ENCODE results near the gene ASPRV1. TPM values are rescaled to one million over a fixed set of nuclear protein-coding genes. Genes with fewer than 3 reads are reported as not detected.
"Not testable (repeated sequence)": the region's sequence is repeated elsewhere in the genome, so short reads cannot be mapped to it uniquely, and the experiment has no call there.

The ASPRV1 gene
- 0.95 and 2.4 TPM in 2 replicates for total RNA-seq (2014; rRNA removed; shearing (Covaris generic); ENCODE audit: low replicate concordance)

- no peak within 1 kb of the TSS for H3K4me3 ChIP-seq
- no peak for DNase-seq
- H3K9me3 ChIP-seq = no peaks in the 10 kb centered on the region
- no peaks in the 10 kb centered on the region for H3K36me3 ChIP-seq
- no peaks in the 10 kb centered on the region for H3K27me3 ChIP-seq
These were observed at the start of gene ASPRV1 for GRCh38 chr2:69961496-69961895. Gene ASPRV1, minus strand, starts transcription at chr2:69961631. Its CDS starts 195 bp downstream, at chr2:69961436.

DNA sequence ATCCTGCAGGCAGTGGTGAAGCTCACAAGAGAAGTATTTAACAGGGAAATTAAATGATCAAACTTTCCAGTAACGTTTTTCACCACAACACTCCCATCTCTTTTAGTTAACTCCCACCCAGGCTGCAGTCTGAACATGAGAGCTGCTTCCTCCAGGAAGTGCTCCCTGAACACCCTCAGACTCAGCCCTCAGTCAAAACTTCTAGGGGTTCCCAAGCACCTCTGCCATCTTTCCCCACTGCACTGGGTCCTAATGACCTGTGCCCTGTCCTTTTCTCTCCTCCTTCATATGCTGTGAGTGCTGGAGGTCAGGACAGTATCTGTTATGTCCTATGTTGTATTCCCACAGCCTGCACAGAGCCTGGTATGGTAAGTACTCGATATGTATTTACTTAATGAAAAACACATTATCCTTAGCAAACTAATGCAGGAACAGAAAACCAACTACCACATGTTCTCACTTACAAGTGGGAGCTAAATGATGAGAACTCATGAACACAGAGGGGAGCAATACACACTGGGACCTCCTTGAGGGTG is 49.2 kb upstream of the ASPRV1 start:
- no peaks in the 10 kb centered on the region for H3K36me3 ChIP-seq
- no peaks in the 10 kb centered on the region for H3K27me3 ChIP-seq
- H3K9me3 ChIP-seq = no peaks in the 10 kb centered on the region
- DNase-seq = no peak
- H3K4me3 ChIP-seq = no peak overlapping the region

GRCh38 chr2:70009762-70010575 is 48.5 kb upstream of the ASPRV1 start:
- DNase-seq = no peak
- no peaks in the 10 kb centered on the region for H3K27me3 ChIP-seq
- no peaks in the 10 kb centered on the region for H3K9me3 ChIP-seq

GRCh38 chr2:70008290-70008689 is 46.9 kb upstream of the ASPRV1 start:
- no peaks in the 10 kb centered on the region for H3K36me3 ChIP-seq
- H3K9me3 ChIP-seq = no peaks in the 10 kb centered on the region
- DNase-seq = no peak
- no peaks in the 10 kb centered on the region for H3K27me3 ChIP-seq
- no peak overlapping the region for H3K4me3 ChIP-seq

More at GRCh38 chr2:70009762-70010575, 48.5 kb upstream of the ASPRV1 start:
- H3K36me3 ChIP-seq = no peaks in the 10 kb centered on the region
- H3K4me3 ChIP-seq = no peak overlapping the region

DNA sequence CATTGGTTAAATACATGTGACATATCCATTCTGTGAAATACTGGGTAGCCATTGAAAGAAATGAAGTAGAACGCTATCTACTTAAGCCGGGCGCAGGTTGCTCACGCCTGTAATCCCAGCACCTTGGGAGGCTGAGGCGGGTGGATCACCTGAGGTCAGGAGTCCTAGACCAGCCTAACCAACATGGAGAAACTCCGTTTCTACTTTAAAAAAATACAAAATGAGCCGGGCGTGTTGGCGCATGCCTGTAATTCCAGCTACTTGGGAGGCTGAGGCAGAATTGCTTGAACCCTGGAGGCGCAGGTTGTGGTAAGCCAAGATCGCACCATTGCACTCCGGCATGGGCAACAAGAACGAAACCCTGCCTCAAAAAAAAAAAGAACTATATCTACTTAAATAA is 45.7 kb upstream of the ASPRV1 start:
- no peak overlapping the region for H3K4me3 ChIP-seq
- no peaks in the 10 kb centered on the region for H3K9me3 ChIP-seq
- no peaks in the 10 kb centered on the region for H3K36me3 ChIP-seq
- no peaks in the 10 kb centered on the region for H3K27me3 ChIP-seq
- no peak for DNase-seq

DNA sequence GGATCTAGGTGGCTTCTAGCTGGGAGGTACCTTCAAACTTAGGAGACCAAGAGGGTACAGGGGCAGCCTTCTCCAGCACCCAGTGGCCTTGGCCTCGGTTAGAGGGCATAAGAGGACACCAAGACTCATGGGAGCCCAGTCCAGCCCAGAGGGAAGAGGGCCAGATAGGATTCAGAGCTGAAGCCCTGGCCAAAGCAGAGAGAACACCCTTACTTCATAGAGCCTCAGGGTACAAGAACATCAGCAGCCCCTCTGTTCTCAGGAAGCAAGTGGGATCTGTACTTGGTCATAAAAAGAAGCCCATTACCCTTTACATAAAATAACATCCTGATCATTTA is 45.0 kb upstream of the ASPRV1 start:
- no peak for DNase-seq
- Histone ChIP-seq H3K4me3 (no peak overlapping the region), H3K36me3 (no peaks in the 10 kb centered on the region), H3K9me3 (no peaks in the 10 kb centered on the region), H3K27me3 (no peaks in the 10 kb centered on the region)

DNA sequence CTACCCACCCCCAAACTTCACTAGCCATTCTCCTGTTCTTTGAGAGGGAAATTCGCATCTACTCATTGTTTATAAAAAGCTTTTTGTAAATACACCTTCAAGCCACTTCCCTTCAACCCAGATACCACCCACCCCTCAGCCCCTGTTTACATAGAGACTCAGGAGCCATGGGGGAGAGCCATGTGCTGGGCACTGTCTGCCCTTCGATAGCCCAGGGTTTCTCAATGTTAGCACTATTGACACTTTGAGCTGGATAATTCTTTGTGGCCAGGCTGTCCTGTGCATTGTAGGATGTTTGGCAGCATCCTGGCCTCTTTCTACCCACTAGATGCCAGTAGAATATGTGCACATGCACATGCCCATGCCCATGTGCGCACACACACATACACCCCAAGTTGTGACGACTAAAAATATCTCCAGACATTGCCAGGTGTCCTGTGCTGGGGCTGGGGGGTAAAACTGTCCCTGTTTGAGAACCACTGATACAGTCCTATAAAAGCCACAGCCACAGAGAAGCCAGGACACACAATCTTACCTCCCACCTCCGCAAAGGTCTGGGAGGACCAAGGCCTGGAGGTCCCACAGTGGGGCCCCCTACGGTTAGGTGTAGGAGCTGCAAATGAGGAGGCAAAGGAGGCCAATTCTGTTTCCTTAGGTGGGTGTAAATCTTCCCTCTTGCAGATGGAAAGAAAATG is 44.5 kb upstream of the ASPRV1 start:
- DNase-seq = no peak
- H3K36me3 ChIP-seq = no peaks in the 10 kb centered on the region

GRCh38 chr2:70005216-70005615 is 43.8 kb upstream of the ASPRV1 start:
- H3K27me3 ChIP-seq = no peaks in the 10 kb centered on the region
- no peak overlapping the region for H3K4me3 ChIP-seq
- DNase-seq = no peak
- H3K9me3 ChIP-seq = no peaks in the 10 kb centered on the region
- H3K36me3 ChIP-seq = no peaks in the 10 kb centered on the region

More for the DNA sequence above, 44.5 kb upstream of the ASPRV1 start:
- no peaks in the 10 kb centered on the region for H3K9me3 ChIP-seq
- H3K4me3 ChIP-seq = no peak overlapping the region
- no peaks in the 10 kb centered on the region for H3K27me3 ChIP-seq

- H3K36me3 ChIP-seq = no peaks in the 10 kb centered on the region
- no peak overlapping the region for H3K4me3 ChIP-seq
- H3K9me3 ChIP-seq = no peaks in the 10 kb centered on the region
- H3K27me3 ChIP-seq = no peaks in the 10 kb centered on the region
- no peak for DNase-seq
These were observed 41.8 kb upstream of the ASPRV1 start for GRCh38 chr2:70003093-70003830.

DNA sequence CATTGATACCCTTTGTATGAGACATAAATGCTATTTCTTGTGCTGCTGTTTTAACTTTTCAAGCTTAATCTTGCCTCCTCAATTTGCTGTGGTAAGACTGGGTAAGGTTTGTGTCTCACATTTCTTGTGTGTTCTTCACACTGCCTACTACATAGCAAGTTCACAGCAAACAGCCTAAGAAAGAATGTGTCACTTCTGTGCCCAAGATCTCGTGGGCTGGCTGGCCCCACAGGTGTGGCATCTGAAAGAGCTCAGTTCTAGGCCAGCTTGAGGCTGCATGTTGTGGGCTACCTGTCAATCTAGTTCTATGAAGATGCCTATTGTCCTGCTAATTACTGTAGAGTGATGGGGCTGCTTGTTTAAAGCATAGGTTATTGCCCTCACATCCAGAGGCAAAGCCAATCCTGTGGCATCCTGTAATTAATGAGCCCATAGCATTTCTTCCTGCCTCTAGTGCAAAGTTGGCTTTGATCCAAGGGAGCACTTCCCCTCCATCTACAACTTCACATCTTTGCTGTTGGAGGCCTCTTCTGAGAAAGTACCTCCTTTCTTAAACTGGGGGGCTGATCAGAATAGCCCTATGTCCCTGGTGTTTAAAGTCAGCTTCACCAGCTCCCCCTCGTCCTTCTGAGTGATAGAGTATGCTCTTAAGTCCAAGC is 40.9 kb upstream of the ASPRV1 start:
- Histone ChIP-seq H3K27me3 (no peaks in the 10 kb centered on the region), H3K9me3 (no peaks in the 10 kb centered on the region)
- DNase-seq = no peak

DNA sequence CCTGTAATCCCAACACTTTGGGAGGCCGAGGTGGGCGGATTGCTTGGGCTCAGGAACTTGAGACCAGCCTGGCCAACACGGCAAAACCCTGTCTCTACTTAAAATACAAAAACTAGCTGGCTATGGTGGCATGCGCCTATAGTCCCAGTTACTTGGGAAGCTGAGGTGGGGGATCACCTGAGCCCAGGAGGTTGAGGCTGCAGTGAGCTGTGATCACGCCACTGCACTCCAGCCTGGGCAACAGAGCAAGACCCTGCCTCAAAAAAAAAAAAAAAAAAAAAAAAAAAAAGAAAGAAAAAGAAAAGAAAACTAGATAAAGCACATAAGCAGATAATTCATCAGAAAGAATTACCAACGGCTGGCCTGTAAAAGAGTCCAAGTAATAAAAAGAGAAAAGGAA is 39.1 kb upstream of the ASPRV1 start:
- not testable (repeated sequence) for H3K27me3 ChIP-seq, DNase-seq, H3K9me3 ChIP-seq, H3K4me3 ChIP-seq, H3K36me3 ChIP-seq

More for the DNA sequence above, 40.9 kb upstream of the ASPRV1 start:
- Histone ChIP-seq H3K36me3 (no peaks in the 10 kb centered on the region), H3K4me3 (no peak overlapping the region)

DNA sequence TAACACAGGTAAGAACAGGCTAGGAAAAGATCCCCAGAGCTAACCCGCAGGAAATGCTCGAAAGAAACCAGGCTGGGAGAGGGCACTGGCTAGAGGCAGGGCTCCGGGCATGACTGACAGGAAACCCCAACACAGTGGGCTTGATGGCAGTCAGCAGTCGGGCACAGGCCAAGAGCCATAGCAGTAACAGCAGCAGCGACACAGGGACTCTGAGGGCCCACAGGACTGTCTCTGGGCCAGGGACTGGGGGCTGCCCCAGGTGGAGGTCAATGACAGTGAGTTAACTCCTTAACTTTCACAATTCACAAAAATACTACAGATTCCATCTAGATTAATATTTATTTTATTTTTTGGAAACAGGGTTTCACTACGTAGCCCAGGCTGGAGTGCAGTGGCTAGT is 37.3 kb upstream of the ASPRV1 start:
- DNase-seq = no peak
- Histone ChIP-seq H3K36me3 (no peaks in the 10 kb centered on the region), H3K9me3 (no peaks in the 10 kb centered on the region), H3K4me3 (no peak overlapping the region), H3K27me3 (no peaks in the 10 kb centered on the region)

DNA sequence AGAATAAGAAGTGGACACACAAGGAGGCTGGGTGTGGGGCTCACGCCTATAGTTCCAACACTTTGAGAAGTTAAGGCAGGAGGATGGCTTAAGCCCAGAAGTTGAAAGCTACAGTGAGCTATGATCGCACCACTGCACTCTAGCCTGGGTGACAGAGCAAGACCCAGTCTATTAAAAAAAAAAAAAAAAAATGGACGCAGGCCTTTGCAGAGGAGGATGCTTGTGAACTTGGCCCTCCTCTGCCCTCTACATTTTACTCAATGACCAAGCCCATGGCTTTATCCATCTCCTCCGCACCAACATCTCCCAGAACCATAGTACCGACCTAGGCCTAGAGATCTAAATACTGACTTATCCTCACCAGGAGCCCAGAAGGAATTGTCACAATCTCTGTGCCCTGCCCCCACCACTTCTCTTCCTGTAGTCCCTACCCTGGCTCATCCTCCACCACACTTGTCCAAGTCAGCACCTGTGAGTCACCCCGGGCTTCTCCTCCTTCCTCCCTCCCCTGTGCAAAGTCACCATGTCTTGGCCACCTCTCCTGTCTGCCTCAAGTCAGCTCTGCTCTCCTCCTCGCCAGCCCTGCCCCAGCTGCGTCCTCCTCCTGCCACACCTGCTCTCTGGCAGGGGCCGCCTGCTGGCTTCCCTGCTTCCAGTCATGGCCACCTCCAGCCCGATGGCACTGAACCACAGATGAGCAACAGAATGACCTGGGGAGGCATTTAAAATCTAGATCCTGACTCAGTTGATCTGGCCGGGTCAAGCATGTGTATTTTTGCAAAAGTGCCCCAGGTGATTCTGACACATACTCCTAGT is 35.8 kb upstream of the ASPRV1 start:
- H3K27me3 ChIP-seq = no peaks in the 10 kb centered on the region
- DNase-seq = peak; percentile 76
- no peaks in the 10 kb centered on the region for H3K9me3 ChIP-seq
- no peak overlapping the region for H3K4me3 ChIP-seq
- H3K36me3 ChIP-seq = no peaks in the 10 kb centered on the region

GRCh38 chr2:69995511-69995910 is 34.1 kb upstream of the ASPRV1 start:
- no peak overlapping the region for H3K4me3 ChIP-seq
- no peaks in the 10 kb centered on the region for H3K36me3 ChIP-seq
- H3K27me3 ChIP-seq = no peaks in the 10 kb centered on the region
- no peaks in the 10 kb centered on the region for H3K9me3 ChIP-seq
- no peak for DNase-seq

DNA sequence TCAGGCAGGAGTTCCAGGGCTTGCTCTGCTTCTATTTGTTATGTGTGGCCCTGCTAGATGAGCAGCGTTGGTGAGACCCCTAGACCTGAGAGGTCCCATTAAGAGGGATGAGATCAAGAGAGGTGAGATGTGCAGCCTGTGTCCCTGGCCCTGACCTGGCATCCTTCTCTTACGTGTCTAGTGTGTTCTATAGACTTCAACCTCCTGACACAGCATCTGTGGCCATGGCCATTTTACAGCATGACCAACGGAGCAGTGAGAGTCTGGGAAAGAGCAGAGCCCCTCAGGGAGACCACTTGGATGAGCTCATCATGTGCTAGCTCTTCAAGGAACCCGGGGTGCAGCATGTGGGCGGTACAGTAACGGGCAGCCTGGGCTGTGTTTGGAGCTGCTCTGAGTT is 32.7 kb upstream of the ASPRV1 start:
- no peaks in the 10 kb centered on the region for H3K36me3 ChIP-seq
- DNase-seq = no peak
- no peaks in the 10 kb centered on the region for H3K27me3 ChIP-seq
- H3K9me3 ChIP-seq = no peaks in the 10 kb centered on the region
- H3K4me3 ChIP-seq = no peak overlapping the region

DNA sequence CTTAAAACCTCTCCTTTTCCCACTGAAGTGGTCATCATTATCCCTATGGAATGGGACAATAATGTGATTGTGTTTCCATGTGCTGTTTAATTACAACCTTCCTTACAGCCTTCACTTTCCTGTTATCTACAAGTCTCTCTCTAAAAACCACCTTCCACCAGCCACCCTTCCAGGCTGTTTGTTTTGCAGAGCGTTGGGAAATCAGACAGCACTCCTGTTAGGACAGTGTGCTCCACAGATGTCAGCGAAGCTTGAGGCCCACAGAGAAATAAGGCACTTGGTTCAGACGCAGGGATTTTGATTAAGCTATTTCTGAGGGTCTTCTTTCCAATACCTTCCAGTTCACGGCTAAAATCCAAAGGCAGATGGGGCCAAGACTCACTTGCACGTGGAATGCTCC is 32.3 kb upstream of the ASPRV1 start:
- no peaks in the 10 kb centered on the region for H3K27me3 ChIP-seq
- DNase-seq = no peak
- no peaks in the 10 kb centered on the region for H3K9me3 ChIP-seq
- H3K4me3 ChIP-seq = no peak overlapping the region
- no peaks in the 10 kb centered on the region for H3K36me3 ChIP-seq

Measured in MG63 (cell line).